Measurements from ENCODE around the gene TMCC1.
"Not testable (repeated sequence)": the region's sequence is repeated elsewhere in the genome, so short reads cannot be mapped to it uniquely, and the experiment has no call there.

The TMCC1 gene

GRCh38 chr3:129893581-129894070 lies at the start of gene TMCC1:
Gene TMCC1, minus strand, starts transcription at chr3:129893711.
- Histone ChIP-seq H3K4me3 (peak within 1 kb of the TSS; percentile 77 to 98 (median 93)), H3K27ac (peak within 1 kb of the TSS; percentile 72 to 98 (median 95))

GRCh38 chr3:129943020-129943419 lies 49.5 kb upstream of the TMCC1 start:
- Histone ChIP-seq H3K27ac (no peak overlapping the region), H3K4me3 (no peak overlapping the region)

GRCh38 chr3:129942296-129942695 lies 48.8 kb upstream of the TMCC1 start:
- H3K27ac ChIP-seq = no peak overlapping the region
- H3K4me3 ChIP-seq = no peak overlapping the region

GRCh38 chr3:129940086-129940485 lies 46.6 kb upstream of the TMCC1 start:
- H3K27ac ChIP-seq = no peak overlapping the region
- H3K4me3 ChIP-seq = no peak overlapping the region

- H3K4me3 ChIP-seq = no peak overlapping the region
These were observed 44.8 kb upstream of the TMCC1 start for GRCh38 chr3:129938140-129938930.

GRCh38 chr3:129937717-129938116 lies 44.2 kb upstream of the TMCC1 start:
- H3K4me3 ChIP-seq = no peak overlapping the region
- H3K27ac ChIP-seq = no peak overlapping the region

More at GRCh38 chr3:129938140-129938930, 44.8 kb upstream of the TMCC1 start:
- H3K27ac ChIP-seq = no peak overlapping the region

GRCh38 chr3:129936757-129937156 lies 43.2 kb upstream of the TMCC1 start:
- peak overlapping the region in 6 of 7 experiments; percentile 5 to 40 (median 19) for H3K4me3 ChIP-seq
- peak overlapping the region in 7 of 21 experiments; percentile 30 to 58 (median 49) for H3K27ac ChIP-seq

GRCh38 chr3:129934234-129935123 lies 41.0 kb upstream of the TMCC1 start:
- H3K27ac ChIP-seq = no peak overlapping the region

GRCh38 chr3:129933471-129933870 lies 40.0 kb upstream of the TMCC1 start:
- Histone ChIP-seq H3K27ac (no peak overlapping the region), H3K4me3 (no peak overlapping the region)

More at GRCh38 chr3:129934234-129935123, 41.0 kb upstream of the TMCC1 start:
- no peak overlapping the region for H3K4me3 ChIP-seq

- H3K27ac ChIP-seq = no peak overlapping the region
- H3K4me3 ChIP-seq = no peak overlapping the region
These were observed 35.9 kb upstream of the TMCC1 start for GRCh38 chr3:129929383-129929782.

GRCh38 chr3:129927072-129927471 lies 33.6 kb upstream of the TMCC1 start:
- H3K4me3 ChIP-seq = no peak overlapping the region
- H3K27ac ChIP-seq = no peak overlapping the region

GRCh38 chr3:129919806-129920205 lies 26.3 kb upstream of the TMCC1 start:
- H3K27ac ChIP-seq = no peak overlapping the region
- no peak overlapping the region for H3K4me3 ChIP-seq

- Histone ChIP-seq H3K4me3 (no peak overlapping the region), H3K27ac (no peak overlapping the region)
These were observed 25.8 kb upstream of the TMCC1 start for GRCh38 chr3:129919357-129919756.

- H3K4me3 ChIP-seq = no peak overlapping the region
- H3K27ac ChIP-seq = no peak overlapping the region
These were observed 24.9 kb upstream of the TMCC1 start for GRCh38 chr3:129918461-129918860.

GRCh38 chr3:129917423-129918007 lies 24.0 kb upstream of the TMCC1 start:
- Histone ChIP-seq H3K27ac (no peak overlapping the region), H3K4me3 (no peak overlapping the region)

GRCh38 chr3:129913618-129914017 lies 20.1 kb upstream of the TMCC1 start:
- Histone ChIP-seq H3K4me3 (no peak overlapping the region), H3K27ac (no peak overlapping the region)

- no peak overlapping the region for H3K4me3 ChIP-seq
- no peak overlapping the region for H3K27ac ChIP-seq
These were observed 17.9 kb upstream of the TMCC1 start for GRCh38 chr3:129911261-129911861.

- H3K4me3 ChIP-seq, H3K27ac ChIP-seq: not testable (repeated sequence)
These were observed 15.7 kb upstream of the TMCC1 start for GRCh38 chr3:129909235-129909634.

GRCh38 chr3:129908417-129908816 lies 14.9 kb upstream of the TMCC1 start:
- no peak overlapping the region for H3K27ac ChIP-seq
- H3K4me3 ChIP-seq = no peak overlapping the region

- H3K27ac ChIP-seq, H3K4me3 ChIP-seq: not testable (repeated sequence)
These were observed 7.8 kb upstream of the TMCC1 start for GRCh38 chr3:129901272-129901671.
